Hematopoietic multipotent progenitor cell (in vitro differentiated cells): ENCODE measurements around the gene TMEM44. TPM values are rescaled to one million over a fixed set of nuclear protein-coding genes. Genes with fewer than 3 reads are reported as not detected.

Source experiments
- small RNA-seq: library from RNA; depleted of rRNA; stranded (forward); fragments of <200 nt; gene quantifications from one replicate; pipeline ENCODE3, GENCODE V24; 2012
- total RNA-seq: library from RNA; depleted of rRNA; stranded (reverse); fragments of >200 nt; gene quantifications from one replicate; pipeline ENCODE4 v1.2.3, GENCODE V29; 2012

The TMEM44 gene
- total RNA-seq, 1 donor, result 27.2 TPM

Small RNAs within 50 kb of the gene (small RNA-seq; reads per million reads assigned to genes)
- gene AC046143.2, result not detected

Other genes with a start within 250 kb of the TMEM44 start
- 0.27 TPM for gene GP5, start 234.2 kb downstream of the TMEM44 start, total RNA-seq
- gene ATP13A3, start 146.4 kb downstream of the TMEM44 start, total RNA-seq, result 19.4 TPM
- 41.2 TPM for gene LSG1, start 38.8 kb upstream of the TMEM44 start, total RNA-seq
- 15.9 TPM for gene FAM43A, start 52.5 kb upstream of the TMEM44 start, total RNA-seq